GM19351 (cell line): ENCODE results near the gene FBF1.
A peak's percentile ranks its signal among the peaks of the same experiment; 100 is the strongest.

Experiments used
- ATAC-seq: cut with Tn5 transposase; IDR thresholded peaks from one replicate; pipeline ENCODE4 v1.9.1; 2021; ENCODE audit warnings: mild to moderate bottlenecking, moderate library complexity; ENCODE audit not compliant: unreplicated experiment

Gene FBF1

GRCh38 chr17:75917141-75917916, 23.5 kb downstream of the FBF1 start:
- no peak for ATAC-seq

- no peak for ATAC-seq
Observed at GRCh38 chr17:75915268-75915667, 25.6 kb downstream of the FBF1 start.

GRCh38 chr17:75914643-75915267, 26.1 kb downstream of the FBF1 start:
- no peak for ATAC-seq

DNA sequence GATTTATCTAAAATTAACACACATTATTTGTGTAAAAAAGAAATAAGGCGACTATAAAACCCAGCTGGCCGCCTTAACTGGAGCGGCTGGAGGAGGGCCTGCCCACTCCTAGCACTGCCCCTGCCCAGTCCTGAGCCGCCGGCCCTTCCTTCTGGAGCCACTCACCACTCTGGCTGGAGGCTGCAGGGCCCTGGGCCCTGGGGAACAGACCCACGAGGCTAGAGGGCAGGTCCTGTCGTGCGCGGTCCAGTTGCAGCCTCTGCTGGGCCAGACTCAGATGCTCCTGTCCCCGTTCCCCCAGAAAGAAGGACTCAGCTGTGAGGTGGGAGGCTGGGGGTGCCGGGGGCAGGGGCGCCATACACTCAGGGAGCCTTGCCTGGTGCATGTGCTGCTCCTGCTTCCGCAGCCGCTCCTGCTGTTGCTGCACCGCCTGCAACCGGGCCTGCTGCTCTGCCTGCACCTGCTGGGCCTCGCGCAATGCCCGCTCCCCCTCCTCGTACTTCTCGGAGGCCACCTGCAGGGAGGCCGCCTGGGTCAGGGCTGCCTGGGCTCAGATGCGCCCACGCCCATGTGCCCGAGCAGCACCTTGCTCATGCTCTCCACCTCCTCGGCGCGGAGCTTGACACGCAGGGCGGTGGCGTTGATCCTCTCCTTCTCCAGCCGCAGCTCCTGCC, 27.2 kb downstream of the FBF1 start:
- ATAC-seq: no peak

GRCh38 chr17:75910699-75911098, 30.1 kb downstream of the FBF1 start:
- ATAC-seq: no peak

DNA sequence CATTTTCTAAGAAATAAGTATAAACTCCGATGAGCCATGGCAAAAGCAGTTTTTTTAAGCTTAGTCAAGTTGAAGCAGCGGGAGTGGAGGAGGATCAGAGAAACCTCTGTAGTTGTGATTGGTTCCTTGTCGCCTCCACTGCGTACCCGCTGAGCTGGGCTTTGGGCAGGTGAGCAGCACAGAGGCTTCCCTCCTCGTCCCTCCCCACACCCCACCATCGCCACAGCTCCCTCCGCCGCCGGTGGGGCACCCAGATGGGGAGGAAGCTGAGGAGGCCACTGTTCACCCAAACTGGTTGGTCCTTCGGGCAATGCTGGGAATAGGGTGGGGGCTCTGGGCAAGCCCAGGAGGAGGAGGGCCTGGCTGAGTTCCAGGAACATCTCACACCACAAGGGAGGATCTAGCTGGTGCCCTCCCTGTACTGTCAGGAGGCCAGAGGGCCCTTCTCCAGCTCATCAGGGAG, 31.0 kb downstream of the FBF1 start:
- no peak for ATAC-seq

- ATAC-seq: no peak
Observed at GRCh38 chr17:75909051-75909811, 31.6 kb downstream of the FBF1 start.

- ATAC-seq: no peak
Observed at GRCh38 chr17:75908201-75908600, 32.6 kb downstream of the FBF1 start.

DNA sequence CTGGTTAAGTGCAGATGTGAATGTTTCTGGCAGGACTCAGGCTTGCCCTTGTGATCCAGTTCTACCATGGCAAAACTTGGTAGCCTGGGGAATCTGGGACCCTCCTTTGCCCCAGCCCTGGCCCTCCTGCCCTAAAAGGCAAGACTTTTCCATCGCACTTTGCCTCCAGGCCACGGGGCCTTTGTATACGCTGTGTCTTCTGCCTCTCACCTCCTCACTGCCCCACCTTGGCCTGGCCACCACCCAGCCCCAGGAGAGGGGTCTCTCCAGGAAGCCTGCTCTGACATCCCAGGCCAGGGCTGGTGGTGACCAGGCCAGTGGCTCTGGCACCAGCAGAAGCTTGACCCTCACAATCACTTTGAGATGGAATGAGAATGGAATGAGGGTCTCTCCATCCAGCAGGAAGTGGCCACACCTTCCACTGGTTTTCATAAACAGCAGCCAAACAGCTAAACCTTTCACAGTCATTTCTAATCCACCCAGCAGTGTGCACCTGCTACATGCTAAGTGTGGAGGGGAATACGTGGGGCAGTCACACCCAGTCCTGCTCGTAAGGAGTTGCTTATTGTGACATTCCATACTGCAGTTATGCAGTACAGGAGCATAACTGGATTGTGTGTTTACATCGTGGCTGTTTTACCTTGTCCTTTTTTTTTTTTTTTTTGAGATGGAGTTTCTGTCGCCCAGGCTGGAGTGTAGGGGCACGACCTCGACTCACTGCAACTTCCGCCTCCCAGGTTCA, 34.5 kb downstream of the FBF1 start:
- ATAC-seq: no peak

- peak; percentile 94 for ATAC-seq
Observed at GRCh38 chr17:75904749-75905521, 35.9 kb downstream of the FBF1 start, which contains the start of gene MRPL38. MRPL38 (minus strand) TSS chr17:75904884; CDS start chr17:75904875, 9 bp downstream.

DNA sequence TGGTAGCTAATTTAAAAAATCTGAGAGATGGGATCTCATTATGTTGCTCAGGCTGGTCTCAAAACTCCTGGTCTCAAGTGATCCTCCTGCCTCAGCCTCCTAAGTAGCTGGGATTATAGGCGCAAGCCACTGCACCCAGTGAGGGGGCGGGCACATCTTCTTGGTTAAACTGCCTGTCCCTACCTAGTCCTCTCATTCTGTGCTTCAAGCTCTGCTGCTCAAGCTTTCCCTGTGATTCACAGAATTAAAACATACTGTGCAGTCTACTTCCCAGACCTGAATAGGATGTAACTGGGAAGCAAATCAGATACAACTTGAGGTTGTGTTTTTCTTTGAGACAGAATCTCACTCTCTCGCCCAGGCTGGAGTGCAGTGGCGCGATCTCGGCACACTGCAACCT, 38.4 kb downstream of the FBF1 start:
- ATAC-seq: no peak

DNA sequence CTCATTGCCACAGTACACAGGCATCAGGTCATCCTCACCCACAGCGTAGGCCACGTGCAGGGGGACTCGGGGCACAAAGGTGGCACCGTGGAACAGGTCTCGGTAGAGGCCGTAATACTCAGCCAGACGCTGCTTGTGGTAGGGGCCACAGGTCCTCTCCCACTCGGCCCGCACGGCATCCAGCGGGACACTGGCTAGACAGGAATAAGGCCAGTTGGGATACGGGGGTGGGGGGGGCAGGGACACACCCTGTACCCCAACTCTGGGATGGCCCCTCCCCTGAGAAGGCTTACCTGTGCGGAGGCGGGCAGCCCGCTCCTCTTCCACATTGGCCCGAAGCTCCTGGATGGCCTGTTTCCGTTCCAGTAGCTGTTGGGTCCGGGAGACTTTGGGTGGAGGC, 39.1 kb downstream of the FBF1 start:
- no peak for ATAC-seq

- no peak for ATAC-seq
Observed at GRCh38 chr17:75900691-75901533, 39.9 kb downstream of the FBF1 start.

DNA sequence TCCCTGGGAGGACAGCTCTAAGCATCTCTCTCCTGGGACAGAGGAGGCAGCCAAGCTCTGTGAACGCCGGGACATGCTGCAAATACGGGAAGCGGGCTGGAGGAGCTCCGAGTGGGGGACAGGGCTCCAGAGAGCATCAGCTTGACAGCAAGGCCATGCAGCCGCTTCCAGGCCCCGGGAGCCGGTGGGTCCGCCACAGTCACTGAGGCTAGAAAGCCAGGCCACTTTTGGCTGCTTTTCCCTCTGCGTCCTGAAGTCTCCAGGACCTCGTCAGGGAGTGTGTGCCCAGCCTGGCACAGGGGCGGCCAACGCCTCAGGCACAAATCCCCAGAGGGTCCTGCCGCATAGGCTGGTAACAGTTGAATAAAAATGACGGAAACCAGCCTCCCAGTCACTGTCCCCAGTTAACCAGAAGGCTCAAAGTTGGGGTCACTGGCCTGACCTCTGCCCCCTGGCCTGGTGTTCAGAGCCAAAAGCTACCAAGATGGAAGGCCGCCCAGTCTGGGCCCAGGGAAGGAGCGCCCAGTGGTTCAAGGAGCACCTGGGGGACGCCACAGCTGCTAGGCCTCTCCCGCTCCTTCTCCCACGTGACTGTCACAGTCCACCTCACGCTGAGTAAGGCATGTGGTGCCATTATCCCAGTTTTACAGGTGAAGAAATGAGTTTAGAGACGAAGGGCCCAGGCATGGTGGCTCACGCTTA, 40.9 kb downstream of the FBF1 start:
- ATAC-seq: no peak

DNA sequence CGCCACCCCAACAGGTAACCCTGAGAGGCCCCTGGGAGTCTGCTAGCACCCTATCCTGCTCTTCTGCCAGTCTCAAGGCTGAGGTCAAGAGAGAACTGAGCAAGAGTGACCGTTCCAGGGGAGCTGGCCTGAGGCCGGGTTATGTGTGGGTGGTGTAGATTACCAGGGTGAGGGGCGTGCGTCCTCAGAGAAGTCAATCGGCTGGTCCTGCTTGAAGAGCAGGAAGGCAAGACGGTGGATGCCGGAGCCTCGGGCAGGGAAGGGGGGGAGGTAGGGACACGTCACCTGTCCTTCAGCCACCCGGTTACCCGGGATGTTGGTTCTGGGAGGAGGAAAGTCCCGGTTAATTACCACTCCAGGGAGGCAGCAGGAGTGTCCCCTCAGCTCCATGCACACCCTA, 41.5 kb downstream of the FBF1 start:
- ATAC-seq: no peak

DNA sequence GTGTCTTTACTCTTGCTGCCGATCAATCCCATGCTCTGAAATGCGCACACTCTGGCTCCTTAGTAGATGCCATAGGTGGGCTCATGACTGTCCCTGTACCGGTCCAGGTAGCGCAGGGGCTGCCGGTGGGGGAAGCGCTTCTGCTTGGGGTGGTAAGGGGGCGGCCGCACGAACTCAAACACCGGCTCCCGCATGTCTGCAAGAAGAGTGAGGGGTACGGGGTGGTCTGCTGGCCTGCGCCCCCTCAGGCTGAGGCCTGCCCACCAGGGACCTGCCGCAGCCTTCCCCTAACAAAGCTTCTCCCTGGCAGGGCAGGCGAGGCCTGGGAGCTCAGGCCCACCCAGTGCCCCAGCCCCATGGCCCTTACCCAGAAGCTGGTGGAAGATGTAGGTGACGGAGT, 42.1 kb downstream of the FBF1 start:
- ATAC-seq: no peak

- no peak for ATAC-seq
Observed at GRCh38 chr17:75898065-75898464, 42.8 kb downstream of the FBF1 start.
